HepG2 (cell line): ENCODE measurements around the gene SMYD4. TPM values are rescaled to one million over a fixed set of nuclear protein-coding genes. Genes with fewer than 3 reads are reported as not detected.

Experiments
- ATF2 ChIP-seq: sonication (generic); formaldehyde crosslinking; IDR thresholded peaks from 2 replicates; pipeline ENCODE4 v1.4.0; 2020; ENCODE audit warnings: missing genetic modification reagents
- HNRNPUL1 ChIP-seq: fragments of 200-400 bp; formaldehyde crosslinking; IDR thresholded peaks from 2 replicates; pipeline ENCODE4 v1.6.1; 2017; ENCODE audit warnings: low read depth, mild to moderate bottlenecking, low read length, moderate library complexity
- IRX3 ChIP-seq: sonication (generic); formaldehyde crosslinking; IDR thresholded peaks from 2 replicates; pipeline ENCODE4 v1.8.1; 2023; ENCODE audit warnings: mild to moderate bottlenecking, low read depth, missing genetic modification reagents, borderline replicate concordance
- KDM3A ChIP-seq: IDR thresholded peaks from 2 replicates; pipeline ENCODE4 v1.6.1; 2018; ENCODE audit warnings: low read depth, missing compliant biosample characterization
- KDM6A ChIP-seq: IDR thresholded peaks from 2 replicates; pipeline ENCODE4 v1.6.1; 2016; ENCODE audit warnings: low read depth
- LBX2 ChIP-seq: sonication (generic); formaldehyde crosslinking; IDR thresholded peaks from 2 replicates; pipeline ENCODE4 v1.5.0; 2020; ENCODE audit warnings: missing genetic modification reagents, mild to moderate bottlenecking, borderline replicate concordance
- NBN ChIP-seq: fragments of 450-650 bp; conservative IDR thresholded peaks from 2 replicates; pipeline ENCODE4 v1.6.1; 2017
- SIX4 ChIP-seq: sonication (generic); formaldehyde crosslinking; IDR thresholded peaks from 2 replicates; pipeline ENCODE4 v1.4.0; 2020; ENCODE audit warnings: missing genetic modification reagents
- TBX3 ChIP-seq: fragments of 450-650 bp; IDR thresholded peaks from 2 replicates; pipeline ENCODE4 v1.6.1; 2017; ENCODE audit warnings: antibody characterized with exemption, mild to moderate bottlenecking, inconsistent platforms, borderline replicate concordance
- THAP8 ChIP-seq: sonication (generic); formaldehyde crosslinking; IDR thresholded peaks from 2 replicates; pipeline ENCODE4 v1.5.1; 2020; ENCODE audit warnings: missing genetic modification reagents, mild to moderate bottlenecking, borderline replicate concordance
- ZBTB40 ChIP-seq, 2 experiments: fragments of 450-650 bp in 1 of 2; sonication (generic) in 1 of 2; formaldehyde crosslinking in 1 of 2; IDR thresholded peaks; 2 replicates each; pipeline versions ENCODE4 v1.6.1 to v1.8.0; 2016 to 2022; ENCODE audit warnings: antibody characterized with exemption in 1 of 2, mild to moderate bottlenecking in 1 of 2, missing genetic modification reagents in 1 of 2
- ZC3H4 ChIP-seq: sonication (generic); formaldehyde crosslinking; IDR thresholded peaks from 2 replicates; pipeline ENCODE4 v1.4.0; 2020; ENCODE audit warnings: missing genetic modification reagents, borderline replicate concordance
- ZFX ChIP-seq: sonication (generic); formaldehyde crosslinking; IDR thresholded peaks from 2 replicates; pipeline ENCODE4 v1.4.0; 2020; ENCODE audit warnings: mild to moderate bottlenecking, low read depth, missing genetic modification reagents, moderate library complexity
- ZNF18 ChIP-seq: sonication (generic); formaldehyde crosslinking; IDR thresholded peaks from 2 replicates; pipeline ENCODE4 v1.8.0; 2022; ENCODE audit warnings: mild to moderate bottlenecking, missing genetic modification reagents; ENCODE audit not compliant: insufficient replicate concordance
- ZNF644 ChIP-seq: IDR thresholded peaks from 2 replicates; pipeline ENCODE4 v1.6.1; 2016; ENCODE audit warnings: low read depth
- polyA plus RNA-seq, 8 experiments: library from polyadenylated mRNA; depleted of rRNA in 3 of 8; stranded (reverse) in 7 of 8; unstranded in 1 of 8; fragments of >200 nt; fragmentation: Illumina TruSeq in 4 of 8; extraction: Trizol in 4 of 8; gene quantifications; 2 replicates each; pipeline versions ENCODE4 v1.2.1 to v1.2.3, GENCODE V29; 2011 to 2016; ENCODE audit warnings: low read depth in 4 of 8, missing spikeins in 1 of 8, mixed read lengths in 1 of 8; ENCODE audit not compliant: insufficient read depth in 1 of 8
- total RNA-seq, 5 experiments: library from RNA; depleted of rRNA; stranded (reverse); fragments of >200 nt; fragmentation: Illumina TruSeq; extraction: Trizol; gene quantifications; 2 replicates each; pipeline ENCODE4 v1.2.3, GENCODE V29; 2016; ENCODE audit warnings: low read depth in 1 of 5

Gene SMYD4
- total and polyA plus RNA-seq, 2 of the 13 experiments (the other 11 are each of a cell fraction or from before 2014, with no cell fraction given), result 7.4 to 11.3 TPM

GRCh38 chr17:1743088-1743439 lies 86.6 kb downstream of the SMYD4 start (continued):
- TF ChIP-seq ZBTB40 (IDR thresholded peaks at IDR 0.05) (no peak), ZBTB40 (CRISPR knock-in tag; IDR thresholded peaks at IDR 0.05) (peak; percentile 32; the same call in 1 of the 2 replicates), KDM6A (CRISPR knock-in tag) (no peak; the same call in 1 of the 2 replicates), LBX2 (CRISPR knock-in tag) (no peak), SIX4 (no peak), TBX3 (no peak), NBN (no peak), ZC3H4 (CRISPR knock-in tag) (no peak), ZFX (CRISPR knock-in tag) (peak; percentile 24), ZNF644 (CRISPR knock-in tag) (no peak), KDM3A (CRISPR knock-in tag) (no peak), THAP8 (CRISPR knock-in tag) (no peak), ZNF18 (CRISPR knock-in tag) (peak; percentile 5), ATF2 (CRISPR knock-in tag) (0 out of 2 replicates have a peak, but pooled peaks have one; percentile 8), IRX3 (CRISPR knock-in tag) (0 out of 2 replicates have a peak, but pooled peaks have one; percentile 8), HNRNPUL1 (no peak)
